ENCODE data around the gene GADD45B.
"Not testable (repeated sequence)": the region's sequence is repeated elsewhere in the genome, so short reads cannot be mapped to it uniquely, and the experiment has no call there.

GADD45B gene

DNA sequence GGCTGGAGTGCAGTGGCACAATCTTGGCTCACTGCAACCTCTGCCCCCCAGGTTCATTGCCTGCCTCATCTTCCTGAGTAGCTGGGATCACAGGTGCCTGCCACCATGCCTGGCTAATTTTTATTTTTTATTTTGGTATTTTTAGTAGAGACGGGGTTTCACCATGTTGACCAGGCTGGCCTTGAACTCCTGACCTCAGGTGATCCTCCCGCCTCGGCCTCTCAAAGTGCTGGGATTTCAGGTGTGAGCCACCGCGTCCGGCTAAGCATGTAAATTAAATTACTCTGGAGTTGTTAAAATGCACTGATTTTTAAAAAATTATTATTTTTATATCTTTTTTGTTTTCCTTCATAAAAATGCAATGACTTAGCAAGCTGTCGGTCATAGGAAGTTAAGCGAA is 30.7 kb downstream of the GADD45B start:
- H3K36me3 ChIP-seq (ENCODE audit: control insufficient read depth in 2 of 2, insufficient read depth in 1 of 2, low read length in 2 of 2); H3K4me3 ChIP-seq (ENCODE audit: low read depth, low read length); H3K27ac ChIP-seq (ENCODE audit: extremely low read depth, low read depth, low read length); H3K4me1 ChIP-seq (ENCODE audit: control insufficient read depth, insufficient read depth, low read length); H3K9me3 ChIP-seq (ENCODE audit: control insufficient read depth, insufficient read depth, low read depth, low read length): not testable (repeated sequence)
- ChIA-PET CTCF (interaction anchor here (0.7 kb wide), 2 partner anchors 39 to 64 kb away, joined by 3 to 4 read pairs; no protein-coding TSS in a partner anchor), POLR2A (interaction anchor here (0.6 to 4.8 kb wide), 6 partner anchors 18 to 112 kb away, joined by 3 to 50 read pairs (median 4); partner anchors contain the start of gene GADD45B)

DNA sequence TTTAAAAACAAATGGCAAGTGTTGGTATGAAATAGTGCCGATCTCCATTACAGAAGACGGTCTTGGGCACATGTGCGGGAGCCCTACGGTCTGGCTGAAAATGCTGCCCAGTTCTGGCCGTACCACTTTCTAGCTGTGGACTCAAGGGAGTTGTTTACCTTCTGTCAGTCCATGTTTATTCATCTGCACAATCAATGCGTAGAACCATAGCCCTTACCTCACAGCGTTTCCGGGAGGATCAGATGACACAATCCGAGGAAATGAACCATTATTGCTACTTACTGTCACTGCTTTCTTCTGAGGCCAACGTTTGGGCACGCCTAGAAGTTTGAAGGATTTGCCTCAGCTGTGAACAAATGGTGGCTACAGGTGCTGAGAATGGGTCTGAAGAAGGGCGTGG is 31.2 kb downstream of the GADD45B start:
- H3K9me3 ChIP-seq (ENCODE audit: control insufficient read depth, insufficient read depth, low read depth, low read length) = no peaks in the 10 kb centered on the region
- POLR2A ChIA-PET = interaction anchor here (0.6 to 4.8 kb wide), 6 partner anchors 18 to 112 kb away, joined by 3 to 50 read pairs (median 4); partner anchors contain the start of gene GADD45B
- H3K36me3 ChIP-seq (ENCODE audit: control insufficient read depth in 2 of 2, insufficient read depth in 1 of 2, low read length in 2 of 2) = no peaks in the 10 kb centered on the region
- peak overlapping the region; percentile 13; the same call in 1 of the 2 replicates for H3K4me3 ChIP-seq (ENCODE audit: low read depth, low read length)
- no peak overlapping the region; the same call in 1 of the 2 replicates for H3K27ac ChIP-seq (ENCODE audit: extremely low read depth, low read depth, low read length)
- CTCF ChIA-PET = interaction anchor here (0.7 kb wide), 2 partner anchors 38 to 63 kb away, joined by 3 to 4 read pairs; no protein-coding TSS in a partner anchor
- peaks cover 3% of the 10 kb centered on the region; the same call in 1 of the 2 replicates for H3K4me1 ChIP-seq (ENCODE audit: control insufficient read depth, insufficient read depth, low read length)
- TF ChIP-seq ZNF324 (tag by site-specific recombination; IDR thresholded peaks at IDR 0.05) (peak; percentile 54; the same call in 1 of the 2 replicates), KLF1 (tag by site-specific recombination; IDR thresholded peaks at IDR 0.05) (peak; percentile 77), ZNF366 (tag by site-specific recombination; conservative IDR thresholded peaks at IDR 0.05) (peak; percentile 69; the same call in 1 of the 2 replicates), ZXDB (tag by site-specific recombination; IDR thresholded peaks at IDR 0.05) (no peak), ZNF660 (tag by site-specific recombination; IDR thresholded peaks at IDR 0.05) (peak; percentile 72), SCRT2 (tag by site-specific recombination; IDR thresholded peaks at IDR 0.05) (peak; percentile 87), GFI1B (tag by site-specific recombination; IDR thresholded peaks at IDR 0.05) (0 out of 2 replicates have a peak, but pooled peaks have one; percentile 23), PRDM1 (tag by site-specific recombination; IDR thresholded peaks at IDR 0.05) (peak; percentile 93), ZNF24 (tag by site-specific recombination; IDR thresholded peaks at IDR 0.05) (peak; percentile 88), ZNF629 (tag by site-specific recombination; IDR thresholded peaks at IDR 0.05) (peak; percentile 98), ZNF658 (tag by site-specific recombination; IDR thresholded peaks at IDR 0.05) (no peak), ZNF416 (tag by site-specific recombination; IDR thresholded peaks at IDR 0.05) (no peak), ZNF10 (tag by site-specific recombination; IDR thresholded peaks at IDR 0.05) (no peak), SP7 (tag by site-specific recombination; IDR thresholded peaks at IDR 0.05) (peak; percentile 70), SP3 (tag by site-specific recombination; IDR thresholded peaks at IDR 0.05) (peak; percentile 29; the same call in 1 of the 2 replicates), ZNF701 (tag by site-specific recombination; IDR thresholded peaks at IDR 0.05) (no peak), ZBTB21 (tag by site-specific recombination; IDR thresholded peaks at IDR 0.05) (peak; percentile 95), ZBTB17 (tag by site-specific recombination; IDR thresholded peaks at IDR 0.05) (peak; percentile 51; the same call in 1 of the 2 replicates), SP2 (tag by site-specific recombination; IDR thresholded peaks at IDR 0.05) (peak; percentile 42), TRIM28 (IDR thresholded peaks at IDR 0.05; ENCODE audit: borderline replicate concordance, low read length) (peak; percentile 60), ZBTB48 (tag by site-specific recombination; IDR thresholded peaks at IDR 0.05) (peak; percentile 74), KLF16 (tag by site-specific recombination; IDR thresholded peaks at IDR 0.05) (no peak), WT1 (tag by site-specific recombination; IDR thresholded peaks at IDR 0.05) (peak; percentile 69)
- TF ChIP-seq, protein P1, sequence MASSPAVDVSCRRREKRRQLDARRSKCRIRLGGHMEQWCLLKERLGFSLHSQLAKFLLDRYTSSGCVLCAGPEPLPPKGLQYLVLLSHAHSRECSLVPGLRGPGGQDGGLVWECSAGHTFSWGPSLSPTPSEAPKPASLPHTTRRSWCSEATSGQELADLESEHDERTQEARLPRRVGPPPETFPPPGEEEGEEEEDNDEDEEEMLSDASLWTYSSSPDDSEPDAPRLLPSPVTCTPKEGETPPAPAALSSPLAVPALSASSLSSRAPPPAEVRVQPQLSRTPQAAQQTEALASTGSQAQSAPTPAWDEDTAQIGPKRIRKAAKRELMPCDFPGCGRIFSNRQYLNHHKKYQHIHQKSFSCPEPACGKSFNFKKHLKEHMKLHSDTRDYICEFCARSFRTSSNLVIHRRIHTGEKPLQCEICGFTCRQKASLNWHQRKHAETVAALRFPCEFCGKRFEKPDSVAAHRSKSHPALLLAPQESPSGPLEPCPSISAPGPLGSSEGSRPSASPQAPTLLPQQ (tag by site-specific recombination; IDR thresholded peaks at IDR 0.05) = peak; percentile 34; the same call in 1 of the 2 replicates
- TF ChIP-seq, protein P2, sequence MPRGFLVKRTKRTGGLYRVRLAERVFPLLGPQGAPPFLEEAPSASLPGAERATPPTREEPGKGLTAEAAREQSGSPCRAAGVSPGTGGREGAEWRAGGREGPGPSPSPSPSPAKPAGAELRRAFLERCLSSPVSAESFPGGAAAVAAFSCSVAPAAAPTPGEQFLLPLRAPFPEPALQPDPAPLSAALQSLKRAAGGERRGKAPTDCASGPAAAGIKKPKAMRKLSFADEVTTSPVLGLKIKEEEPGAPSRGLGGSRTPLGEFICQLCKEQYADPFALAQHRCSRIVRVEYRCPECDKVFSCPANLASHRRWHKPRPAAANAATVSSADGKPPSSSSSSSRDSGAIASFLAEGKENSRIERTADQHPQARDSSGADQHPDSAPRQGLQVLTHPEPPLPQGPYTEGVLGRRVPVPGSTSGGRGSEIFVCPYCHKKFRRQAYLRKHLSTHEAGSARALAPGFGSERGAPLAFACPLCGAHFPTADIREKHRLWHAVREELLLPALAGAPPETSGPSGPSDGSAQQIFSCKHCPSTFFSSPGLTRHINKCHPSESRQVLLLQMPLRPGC (tag by site-specific recombination; IDR thresholded peaks at IDR 0.05) = 0 out of 2 replicates have a peak, but pooled peaks have one; percentile 39
- TF ChIP-seq, protein P3, sequence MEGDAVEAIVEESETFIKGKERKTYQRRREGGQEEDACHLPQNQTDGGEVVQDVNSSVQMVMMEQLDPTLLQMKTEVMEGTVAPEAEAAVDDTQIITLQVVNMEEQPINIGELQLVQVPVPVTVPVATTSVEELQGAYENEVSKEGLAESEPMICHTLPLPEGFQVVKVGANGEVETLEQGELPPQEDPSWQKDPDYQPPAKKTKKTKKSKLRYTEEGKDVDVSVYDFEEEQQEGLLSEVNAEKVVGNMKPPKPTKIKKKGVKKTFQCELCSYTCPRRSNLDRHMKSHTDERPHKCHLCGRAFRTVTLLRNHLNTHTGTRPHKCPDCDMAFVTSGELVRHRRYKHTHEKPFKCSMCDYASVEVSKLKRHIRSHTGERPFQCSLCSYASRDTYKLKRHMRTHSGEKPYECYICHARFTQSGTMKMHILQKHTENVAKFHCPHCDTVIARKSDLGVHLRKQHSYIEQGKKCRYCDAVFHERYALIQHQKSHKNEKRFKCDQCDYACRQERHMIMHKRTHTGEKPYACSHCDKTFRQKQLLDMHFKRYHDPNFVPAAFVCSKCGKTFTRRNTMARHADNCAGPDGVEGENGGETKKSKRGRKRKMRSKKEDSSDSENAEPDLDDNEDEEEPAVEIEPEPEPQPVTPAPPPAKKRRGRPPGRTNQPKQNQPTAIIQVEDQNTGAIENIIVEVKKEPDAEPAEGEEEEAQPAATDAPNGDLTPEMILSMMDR (tag by site-specific recombination; IDR thresholded peaks at IDR 0.05) = no peak
- TF ChIP-seq, protein P4, sequence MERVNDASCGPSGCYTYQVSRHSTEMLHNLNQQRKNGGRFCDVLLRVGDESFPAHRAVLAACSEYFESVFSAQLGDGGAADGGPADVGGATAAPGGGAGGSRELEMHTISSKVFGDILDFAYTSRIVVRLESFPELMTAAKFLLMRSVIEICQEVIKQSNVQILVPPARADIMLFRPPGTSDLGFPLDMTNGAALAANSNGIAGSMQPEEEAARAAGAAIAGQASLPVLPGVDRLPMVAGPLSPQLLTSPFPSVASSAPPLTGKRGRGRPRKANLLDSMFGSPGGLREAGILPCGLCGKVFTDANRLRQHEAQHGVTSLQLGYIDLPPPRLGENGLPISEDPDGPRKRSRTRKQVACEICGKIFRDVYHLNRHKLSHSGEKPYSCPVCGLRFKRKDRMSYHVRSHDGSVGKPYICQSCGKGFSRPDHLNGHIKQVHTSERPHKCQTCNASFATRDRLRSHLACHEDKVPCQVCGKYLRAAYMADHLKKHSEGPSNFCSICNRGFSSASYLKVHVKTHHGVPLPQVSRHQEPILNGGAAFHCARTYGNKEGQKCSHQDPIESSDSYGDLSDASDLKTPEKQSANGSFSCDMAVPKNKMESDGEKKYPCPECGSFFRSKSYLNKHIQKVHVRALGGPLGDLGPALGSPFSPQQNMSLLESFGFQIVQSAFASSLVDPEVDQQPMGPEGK (tag by site-specific recombination; IDR thresholded peaks at IDR 0.05) = 0 out of 2 replicates have a peak, but pooled peaks have one; percentile 11
- TF ChIP-seq, protein P5, sequence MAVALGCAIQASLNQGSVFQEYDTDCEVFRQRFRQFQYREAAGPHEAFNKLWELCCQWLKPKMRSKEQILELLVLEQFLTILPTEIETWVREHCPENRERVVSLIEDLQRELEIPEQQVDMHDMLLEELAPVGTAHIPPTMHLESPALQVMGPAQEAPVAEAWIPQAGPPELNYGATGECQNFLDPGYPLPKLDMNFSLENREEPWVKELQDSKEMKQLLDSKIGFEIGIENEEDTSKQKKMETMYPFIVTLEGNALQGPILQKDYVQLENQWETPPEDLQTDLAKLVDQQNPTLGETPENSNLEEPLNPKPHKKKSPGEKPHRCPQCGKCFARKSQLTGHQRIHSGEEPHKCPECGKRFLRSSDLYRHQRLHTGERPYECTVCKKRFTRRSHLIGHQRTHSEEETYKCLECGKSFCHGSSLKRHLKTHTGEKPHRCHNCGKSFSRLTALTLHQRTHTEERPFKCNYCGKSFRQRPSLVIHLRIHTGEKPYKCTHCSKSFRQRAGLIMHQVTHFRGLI (tag by site-specific recombination; IDR thresholded peaks at IDR 0.05) = peak; percentile 78; the same call in 1 of the 2 replicates

Data from HEK293 (cell line).